Neural cell (in vitro differentiated cells): ENCODE data around the gene APP. TPM values are rescaled to one million over a fixed set of nuclear protein-coding genes. Genes with fewer than 3 reads are reported as not detected.

Source experiments
- H2AFZ ChIP-seq: fragments of 200-600, 300-800 bp; sonication (generic), shearing (Covaris generic); 2 replicates; pipeline ENCODE4 v1.6.0; 2014; ENCODE audit warnings: low read depth, mild to moderate bottlenecking, antibody characterized with exemption, low read length, moderate library complexity
- H3F3A ChIP-seq: fragments of 200-600 bp; shearing (Covaris generic); 2 replicates; pipeline ENCODE4 v1.6.1; 2016; ENCODE audit warnings: mild to moderate bottlenecking, moderate library complexity, mixed read lengths, antibody characterized with exemption, low read length; ENCODE audit not compliant: insufficient read depth, poor library complexity, severe bottlenecking
- H3K27ac ChIP-seq: fragments of 200-600, 300-800 bp; sonication (generic), shearing (Covaris generic); 2 replicates; pipeline ENCODE4 v1.5.1; 2014; ENCODE audit warnings: mild to moderate bottlenecking, low read length, moderate library complexity
- H3K27me3 ChIP-seq: fragments of 300-800, 200-600 bp; sonication (generic), shearing (Covaris generic); 2 replicates; pipeline ENCODE4 v1.6.0; 2014; ENCODE audit warnings: mild to moderate bottlenecking, low read depth, low read length, moderate library complexity; ENCODE audit not compliant: insufficient read depth
- H3K36me3 ChIP-seq: fragments of 300-800, 200-600 bp; sonication (generic), shearing (Covaris generic); 2 replicates; pipeline ENCODE4 v1.5.1; 2014; ENCODE audit warnings: mild to moderate bottlenecking, antibody characterized with exemption, low read length, moderate library complexity; ENCODE audit not compliant: insufficient read depth
- H3K4me2 ChIP-seq: fragments of 300-800, 200-600 bp; sonication (generic), shearing (Covaris generic); 2 replicates; pipeline ENCODE4 v1.6.0; 2014; ENCODE audit warnings: mild to moderate bottlenecking, low read length
- H3K4me3 ChIP-seq: fragments of 300-800, 200-600 bp; sonication (generic), shearing (Covaris generic); 2 replicates; pipeline ENCODE4 v1.5.1; 2014; ENCODE audit warnings: mild to moderate bottlenecking, low read length, moderate library complexity
- H3K79me2 ChIP-seq: fragments of 200-600 bp; shearing (Covaris generic); replicated peaks from 2 replicates; pipeline ENCODE4 v1.6.0; 2014; ENCODE audit warnings: mild to moderate bottlenecking, low read length, moderate library complexity; ENCODE audit not compliant: insufficient read depth
- H3K9ac ChIP-seq: fragments of 300-800, 200-600 bp; sonication (generic), shearing (Covaris generic); 2 replicates; pipeline ENCODE4 v1.6.1; 2016; ENCODE audit warnings: mild to moderate bottlenecking, low read length, mixed read lengths
- H3K9me2 ChIP-seq: fragments of 200-600 bp; shearing (Covaris generic); 2 replicates; pipeline ENCODE4 v1.6.1; 2016; ENCODE audit warnings: mild to moderate bottlenecking, low read length, mixed read lengths; ENCODE audit not compliant: insufficient read depth
- H3K9me3 ChIP-seq: fragments of 200-600, 300-800 bp; sonication (generic), shearing (Covaris generic); 2 replicates; pipeline ENCODE4 v1.6.1; 2016; ENCODE audit warnings: mild to moderate bottlenecking, mixed run types, low read length, moderate library complexity, mixed read lengths
- H4K20me1 ChIP-seq: fragments of 200-600 bp; shearing (Covaris generic); 2 replicates; pipeline ENCODE4 v1.6.1; 2016; ENCODE audit warnings: mild to moderate bottlenecking, mixed run types; ENCODE audit not compliant: insufficient read depth
- CTCF ChIP-seq: fragments of 450-650 bp; IDR thresholded peaks from 2 replicates; pipeline ENCODE4 v1.5.1; 2014; ENCODE audit warnings: antibody characterized with exemption, mild to moderate bottlenecking, moderate library complexity; ENCODE audit not compliant: poor library complexity, severe bottlenecking
- EP300 ChIP-seq: fragments of 450-650 bp; conservative IDR thresholded peaks from 2 replicates; pipeline ENCODE4 v1.6.1; 2014; ENCODE audit warnings: antibody characterized with exemption, mild to moderate bottlenecking, moderate library complexity; ENCODE audit not compliant: poor library complexity, severe bottlenecking
- EZH2 ChIP-seq: fragments of 200-600, 300-800 bp; shearing (Covaris generic), sonication (generic); IDR thresholded peaks from 2 replicates; pipeline ENCODE4 v1.6.1; 2014; ENCODE audit warnings: antibody characterized with exemption, low read length, borderline replicate concordance, mild to moderate bottlenecking; ENCODE audit not compliant: insufficient read depth, poor library complexity, severe bottlenecking
- MXI1 ChIP-seq: fragments of 450-650 bp; conservative IDR thresholded peaks from 2 replicates; pipeline ENCODE4 v1.6.1; 2014; ENCODE audit warnings: antibody characterized with exemption, mild to moderate bottlenecking; ENCODE audit not compliant: poor library complexity, severe bottlenecking
- POLR2AphosphoS5 ChIP-seq: IDR thresholded peaks from 2 replicates; pipeline ENCODE4 v1.6.1; 2012
- RAD21 ChIP-seq: fragments of 450-650 bp; conservative IDR thresholded peaks from 2 replicates; pipeline ENCODE4 v1.6.1; 2014; ENCODE audit warnings: antibody characterized with exemption, mild to moderate bottlenecking, moderate library complexity
- SMC3 ChIP-seq: fragments of 450-650 bp; conservative IDR thresholded peaks from 2 replicates; pipeline ENCODE4 v1.6.1; 2014; ENCODE audit warnings: antibody characterized with exemption, mild to moderate bottlenecking, moderate library complexity; ENCODE audit not compliant: poor library complexity
- TAF1 ChIP-seq: IDR thresholded peaks from 2 replicates; pipeline ENCODE4 v1.6.1; 2012; ENCODE audit warnings: low read depth
- polyA plus RNA-seq: library from polyadenylated mRNA; depleted of rRNA; stranded (reverse); fragments of >200 nt; gene quantifications from 2 replicates; pipeline ENCODE4 v1.2.3, GENCODE V29; 2014
- TF ChIP-seq, protein P1 (sequence below): IDR thresholded peaks from 2 replicates; pipeline ENCODE4 v1.6.1; 2012; ENCODE audit warnings: borderline replicate concordance

The APP gene
- polyA plus RNA-seq, 1 donor from 2014 or later: 470 TPM

DNA sequence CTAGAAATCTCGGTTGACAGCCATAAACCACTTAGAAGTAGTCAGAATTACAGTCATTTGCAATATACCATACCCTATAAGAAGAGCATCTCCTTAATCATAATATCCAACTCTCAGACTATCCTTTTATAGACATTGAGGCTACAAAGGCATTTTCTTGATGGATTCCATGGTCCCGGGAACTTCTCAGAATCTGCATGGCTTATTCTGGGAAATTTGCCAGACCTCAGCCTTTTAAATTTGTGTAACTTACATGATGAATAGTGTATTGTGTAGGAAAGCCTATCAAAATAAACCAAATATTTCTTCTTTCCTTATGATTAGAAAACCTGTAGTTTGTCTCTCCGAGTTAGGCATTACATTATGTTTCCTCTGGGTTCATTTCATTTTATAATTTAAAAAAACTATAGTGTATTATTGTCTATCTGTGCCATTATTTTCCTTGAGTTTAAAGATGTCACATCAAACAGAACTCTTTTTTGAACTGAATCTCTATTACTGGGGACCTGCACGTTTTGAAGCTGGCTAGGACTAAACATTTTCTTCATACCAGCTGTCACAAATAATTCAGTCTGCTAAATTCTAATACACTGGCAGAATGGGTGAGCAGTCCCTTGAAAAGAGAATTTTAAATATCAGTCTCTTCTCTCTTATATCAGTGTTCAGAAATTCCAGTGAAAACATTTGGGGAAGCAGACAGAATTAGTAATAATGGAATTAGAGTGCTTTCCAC is 332.9 kb downstream of the APP start:
- Histone ChIP-seq H3K4me2 (no peak overlapping the region), H3K9me3 (peaks cover 5% of the 10 kb centered on the region), H3K27ac (no peak overlapping the region), H3K36me3 (no peaks in the 10 kb centered on the region), H3K9ac (no peak overlapping the region), H3K79me2 (no peaks in the 10 kb centered on the region), H3K9me2 (no peaks in the 10 kb centered on the region), H3K27me3 (no peaks in the 10 kb centered on the region), H2AFZ (no peak overlapping the region), H4K20me1 (no peaks in the 10 kb centered on the region), H3F3A (no peaks in the 10 kb centered on the region), H3K4me3 (no peak overlapping the region)
- TF ChIP-seq, protein P1, sequence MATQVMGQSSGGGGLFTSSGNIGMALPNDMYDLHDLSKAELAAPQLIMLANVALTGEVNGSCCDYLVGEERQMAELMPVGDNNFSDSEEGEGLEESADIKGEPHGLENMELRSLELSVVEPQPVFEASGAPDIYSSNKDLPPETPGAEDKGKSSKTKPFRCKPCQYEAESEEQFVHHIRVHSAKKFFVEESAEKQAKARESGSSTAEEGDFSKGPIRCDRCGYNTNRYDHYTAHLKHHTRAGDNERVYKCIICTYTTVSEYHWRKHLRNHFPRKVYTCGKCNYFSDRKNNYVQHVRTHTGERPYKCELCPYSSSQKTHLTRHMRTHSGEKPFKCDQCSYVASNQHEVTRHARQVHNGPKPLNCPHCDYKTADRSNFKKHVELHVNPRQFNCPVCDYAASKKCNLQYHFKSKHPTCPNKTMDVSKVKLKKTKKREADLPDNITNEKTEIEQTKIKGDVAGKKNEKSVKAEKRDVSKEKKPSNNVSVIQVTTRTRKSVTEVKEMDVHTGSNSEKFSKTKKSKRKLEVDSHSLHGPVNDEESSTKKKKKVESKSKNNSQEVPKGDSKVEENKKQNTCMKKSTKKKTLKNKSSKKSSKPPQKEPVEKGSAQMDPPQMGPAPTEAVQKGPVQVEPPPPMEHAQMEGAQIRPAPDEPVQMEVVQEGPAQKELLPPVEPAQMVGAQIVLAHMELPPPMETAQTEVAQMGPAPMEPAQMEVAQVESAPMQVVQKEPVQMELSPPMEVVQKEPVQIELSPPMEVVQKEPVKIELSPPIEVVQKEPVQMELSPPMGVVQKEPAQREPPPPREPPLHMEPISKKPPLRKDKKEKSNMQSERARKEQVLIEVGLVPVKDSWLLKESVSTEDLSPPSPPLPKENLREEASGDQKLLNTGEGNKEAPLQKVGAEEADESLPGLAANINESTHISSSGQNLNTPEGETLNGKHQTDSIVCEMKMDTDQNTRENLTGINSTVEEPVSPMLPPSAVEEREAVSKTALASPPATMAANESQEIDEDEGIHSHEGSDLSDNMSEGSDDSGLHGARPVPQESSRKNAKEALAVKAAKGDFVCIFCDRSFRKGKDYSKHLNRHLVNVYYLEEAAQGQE: no peak
- no peak for TF ChIP-seq MXI1
- TF ChIP-seq EP300: no peak
- no peak for TF ChIP-seq TAF1
- no peak for TF ChIP-seq EZH2
- TF ChIP-seq RAD21: no peak
- TF ChIP-seq POLR2AphosphoS5: no peak
- no peak for TF ChIP-seq SMC3
- no peak for TF ChIP-seq CTCF

DNA sequence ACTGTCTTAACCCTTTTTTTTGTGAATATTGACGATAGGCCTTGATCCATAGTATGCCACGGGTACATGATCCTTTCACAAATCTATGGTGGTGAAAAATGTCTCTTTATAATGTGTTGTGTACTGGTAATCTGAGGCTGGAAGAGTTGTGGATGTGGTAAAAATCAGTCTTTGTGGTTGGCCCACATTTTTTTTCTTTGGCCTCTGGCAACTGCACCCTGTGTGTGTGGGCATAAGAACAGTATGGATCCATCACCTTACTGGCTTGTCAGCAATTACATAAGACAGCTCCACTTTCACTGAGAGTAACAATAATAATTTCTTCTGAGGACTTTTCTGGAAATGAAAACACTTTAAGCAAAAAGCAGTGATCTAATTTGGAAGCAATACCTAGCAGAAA is 334.2 kb downstream of the APP start:
- Histone ChIP-seq H3F3A (no peaks in the 10 kb centered on the region), H2AFZ (no peak overlapping the region), H3K79me2 (no peaks in the 10 kb centered on the region), H3K36me3 (no peaks in the 10 kb centered on the region), H3K27me3 (no peaks in the 10 kb centered on the region), H4K20me1 (no peaks in the 10 kb centered on the region), H3K9me2 (no peaks in the 10 kb centered on the region), H3K4me3 (no peak overlapping the region), H3K27ac (no peak overlapping the region), H3K9ac (no peak overlapping the region), H3K4me2 (no peak overlapping the region), H3K9me3 (peaks cover 5% of the 10 kb centered on the region)
- TF ChIP-seq EP300 (no peak), POLR2AphosphoS5 (no peak), RAD21 (no peak), EZH2 (no peak), TAF1 (no peak), CTCF (no peak), MXI1 (no peak), SMC3 (no peak)
- TF ChIP-seq, protein P1: no peak
